GM23248 (cell line): ENCODE measurements around the gene OR5B3.

ENCODE experiments used
- EZH2 ChIP-seq: fragments of 200-600 bp; sonication (generic); IDR thresholded peaks from 2 replicates; pipeline ENCODE4 v1.6.1; 2018; ENCODE audit warnings: antibody characterized with exemption, mild to moderate bottlenecking; ENCODE audit not compliant: insufficient read depth, poor library complexity, severe bottlenecking
- EZH2phosphoT487 ChIP-seq: fragments of 200-600 bp; sonication (generic); IDR thresholded peaks from 2 replicates; pipeline ENCODE4 v1.6.1; 2018; ENCODE audit warnings: antibody characterized with exemption, moderate library complexity, mild to moderate bottlenecking, low read depth; ENCODE audit not compliant: insufficient read depth

GRCh38 chr11:58451585-58451984 lies 44.9 kb upstream of the OR5B3 start:
- no peak for TF ChIP-seq EZH2phosphoT487
- TF ChIP-seq EZH2, result no peak
